ENCODE results near the gene U2AF1L4. TPM values are rescaled to one million over a fixed set of nuclear protein-coding genes. Genes with fewer than 3 reads are reported as not detected.

The U2AF1L4 gene
- total RNA-seq, 6 experiments from 2014 or later: 18.0 to 20.8 (median 18.7) TPM

- Mint-ChIP-seq H3K36me3 (ENCODE audit: low read depth) (no peaks in the 10 kb centered on the region), H3K4me3 (no peak overlapping the region), H3K27ac (no peak overlapping the region), H3K27me3 (ENCODE audit: insufficient read depth) (peaks cover 5% of the 10 kb centered on the region; the same call in 1 of the 2 replicates), H3K4me1 (ENCODE audit: low read depth) (peaks cover 5% of the 10 kb centered on the region), H3K9me3 (no peaks in the 10 kb centered on the region)
- TF ChIP-seq, protein P1, sequence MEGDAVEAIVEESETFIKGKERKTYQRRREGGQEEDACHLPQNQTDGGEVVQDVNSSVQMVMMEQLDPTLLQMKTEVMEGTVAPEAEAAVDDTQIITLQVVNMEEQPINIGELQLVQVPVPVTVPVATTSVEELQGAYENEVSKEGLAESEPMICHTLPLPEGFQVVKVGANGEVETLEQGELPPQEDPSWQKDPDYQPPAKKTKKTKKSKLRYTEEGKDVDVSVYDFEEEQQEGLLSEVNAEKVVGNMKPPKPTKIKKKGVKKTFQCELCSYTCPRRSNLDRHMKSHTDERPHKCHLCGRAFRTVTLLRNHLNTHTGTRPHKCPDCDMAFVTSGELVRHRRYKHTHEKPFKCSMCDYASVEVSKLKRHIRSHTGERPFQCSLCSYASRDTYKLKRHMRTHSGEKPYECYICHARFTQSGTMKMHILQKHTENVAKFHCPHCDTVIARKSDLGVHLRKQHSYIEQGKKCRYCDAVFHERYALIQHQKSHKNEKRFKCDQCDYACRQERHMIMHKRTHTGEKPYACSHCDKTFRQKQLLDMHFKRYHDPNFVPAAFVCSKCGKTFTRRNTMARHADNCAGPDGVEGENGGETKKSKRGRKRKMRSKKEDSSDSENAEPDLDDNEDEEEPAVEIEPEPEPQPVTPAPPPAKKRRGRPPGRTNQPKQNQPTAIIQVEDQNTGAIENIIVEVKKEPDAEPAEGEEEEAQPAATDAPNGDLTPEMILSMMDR (IDR thresholded peaks at IDR 0.05): no peak
- DNase-seq: no peak
Observed at GRCh38 chr19:35710784-35711723, 34.2 kb downstream of the U2AF1L4 start.

DNA sequence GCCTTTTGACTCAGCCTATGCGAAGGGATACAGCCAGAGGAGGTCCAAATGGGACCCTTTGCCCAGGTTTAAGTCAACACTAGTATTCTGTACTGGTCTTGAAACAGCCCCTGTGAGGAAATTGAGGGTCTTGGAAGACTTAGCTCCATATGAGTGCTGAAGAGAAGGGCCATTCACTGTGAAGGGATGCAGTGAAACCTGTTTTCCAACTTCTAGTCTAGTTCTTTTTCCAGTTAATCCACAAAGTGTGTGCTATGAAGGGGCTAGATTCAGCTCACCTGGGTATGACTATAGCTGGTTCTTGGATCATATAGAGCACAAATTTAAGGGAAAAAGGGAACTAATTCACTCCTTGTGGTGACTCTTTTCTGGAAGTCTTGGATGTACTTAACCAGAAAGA, 36.8 kb downstream of the U2AF1L4 start:
- TF ChIP-seq, protein P1 (IDR thresholded peaks at IDR 0.05): no peak
- Mint-ChIP-seq H3K27ac (no peak overlapping the region), H3K27me3 (ENCODE audit: insufficient read depth) (peaks cover 5% of the 10 kb centered on the region; the same call in 1 of the 2 replicates), H3K9me3 (no peaks in the 10 kb centered on the region), H3K36me3 (ENCODE audit: low read depth) (no peaks in the 10 kb centered on the region), H3K4me3 (no peak overlapping the region), H3K4me1 (ENCODE audit: low read depth) (no peaks in the 10 kb centered on the region)
- DNase-seq: no peak

DNA sequence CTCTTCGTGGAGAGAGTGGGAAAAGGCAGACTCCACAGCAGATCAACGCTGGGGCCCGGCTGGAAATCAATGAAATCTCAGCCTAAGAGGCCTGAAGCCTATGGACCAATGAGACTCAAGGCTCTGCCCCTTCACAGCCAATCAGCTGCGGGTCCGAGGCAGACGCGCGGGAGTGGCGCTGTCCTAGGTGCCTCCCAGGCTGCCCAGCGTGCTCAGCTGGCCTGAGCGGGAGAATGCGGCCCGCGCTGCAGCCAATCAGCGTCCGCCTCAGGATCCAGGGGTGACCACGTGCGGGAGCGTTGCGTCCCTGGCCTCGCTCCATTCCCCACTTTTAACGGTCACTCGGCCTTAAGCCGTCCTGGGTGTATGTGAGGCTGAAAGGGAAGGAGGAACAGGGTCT, 41.0 kb downstream of the U2AF1L4 start, which contains the start of gene ZBTB32:
TSS of gene ZBTB32 (plus strand) at position 341 of the 400 bp plus-strand sequence. CDS start 10,069 bp downstream, outside the sequence.
- Mint-ChIP-seq H3K4me1 (ENCODE audit: low read depth) (peaks cover 6% of the 10 kb centered on the region), H3K36me3 (ENCODE audit: low read depth) (no peaks in the 10 kb centered on the region), H3K27ac (no peak within 1 kb of the TSS), H3K9me3 (no peaks in the 10 kb centered on the region), H3K27me3 (ENCODE audit: insufficient read depth) (peaks cover 2% of the 10 kb centered on the region), H3K4me3 (no peak within 1 kb of the TSS)
- TF ChIP-seq, protein P1 (IDR thresholded peaks at IDR 0.05): no peak
- DNase-seq: peak; percentile 26

- Mint-ChIP-seq H3K4me3 (no peak overlapping the region), H3K9me3 (no peaks in the 10 kb centered on the region), H3K27ac (no peak overlapping the region), H3K4me1 (ENCODE audit: low read depth) (peaks cover 6% of the 10 kb centered on the region), H3K36me3 (ENCODE audit: low read depth) (no peaks in the 10 kb centered on the region), H3K27me3 (ENCODE audit: insufficient read depth) (peaks cover 2% of the 10 kb centered on the region)
- TF ChIP-seq, protein P1 (IDR thresholded peaks at IDR 0.05): no peak
- no peak for DNase-seq
Observed at GRCh38 chr19:35703343-35703742, 41.9 kb downstream of the U2AF1L4 start.

DNA sequence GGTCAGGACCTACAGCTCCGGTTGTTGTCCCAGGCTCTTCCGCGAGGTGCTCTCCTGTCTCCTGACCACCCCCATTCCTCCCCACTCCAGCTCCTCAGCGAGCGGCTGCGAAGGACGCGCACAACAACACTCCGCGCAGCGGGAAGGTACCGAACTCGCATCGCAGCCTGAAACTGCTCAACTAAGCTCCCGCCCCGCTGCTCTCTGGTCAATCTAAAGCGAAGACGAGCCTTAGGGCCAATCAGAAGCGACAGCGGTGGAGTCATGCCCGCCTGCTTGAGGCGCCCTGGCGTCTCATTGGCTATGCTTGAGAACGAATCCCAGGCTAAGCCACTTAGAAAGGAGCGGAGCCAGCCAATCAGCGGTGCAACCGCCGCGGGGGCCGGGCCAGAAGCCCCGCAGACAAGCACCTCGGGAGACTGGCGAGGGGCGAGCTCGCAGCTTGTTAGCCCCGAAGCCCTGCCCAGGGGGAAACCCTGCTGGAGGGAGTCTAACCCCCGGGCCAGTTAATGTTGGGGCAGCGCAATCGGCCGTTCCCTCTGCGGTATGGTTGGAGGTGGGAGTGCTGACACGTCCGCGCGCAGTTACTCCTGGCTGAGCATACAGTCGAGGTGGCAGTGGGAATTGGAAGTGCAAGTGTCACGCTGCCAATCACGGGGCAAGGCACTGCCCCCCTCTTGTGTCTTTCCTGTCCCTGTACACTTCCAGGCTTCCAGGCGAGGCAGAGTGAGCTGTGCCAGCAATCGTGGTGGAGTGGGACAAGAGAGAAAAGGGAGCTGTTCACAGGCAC, 42.8 kb downstream of the U2AF1L4 start:
- peaks cover 6% of the 10 kb centered on the region for H3K4me1 Mint-ChIP-seq (ENCODE audit: low read depth)
- H3K9me3 Mint-ChIP-seq: no peaks in the 10 kb centered on the region
- peak overlapping the region; percentile 22; the same call in 1 of the 2 replicates for H3K27ac Mint-ChIP-seq
- H3K27me3 Mint-ChIP-seq (ENCODE audit: insufficient read depth): peaks cover 2% of the 10 kb centered on the region
- TF ChIP-seq, protein P1 (IDR thresholded peaks at IDR 0.05): no peak
- peak; percentile 96 for DNase-seq
- H3K4me3 Mint-ChIP-seq: peak overlapping the region; percentile 97
- no peaks in the 10 kb centered on the region for H3K36me3 Mint-ChIP-seq (ENCODE audit: low read depth)

Data from HFFc6 (cell line).